Muscle of arm (tissue), 14 donors: Measurements from ENCODE around the gene MRPL36. TPM values are rescaled to one million over a fixed set of nuclear protein-coding genes. Genes with fewer than 3 reads are reported as not detected.
"Not testable (repeated sequence)": the region's sequence is repeated elsewhere in the genome, so short reads cannot be mapped to it uniquely, and the experiment has no call there.

Experiments
- DNase-seq: peaks from one replicate; pipeline ENCODE4 v3.0.0-alpha.2; 2013
- long read RNA-seq, 11 donors: transcript quantifications; one replicate each; lab custom pipeline, GENCODE V29; 2026
- polyA plus RNA-seq, 12 donors: library from polyadenylated mRNA; unstranded; fragments of 120-200 nt; gene quantifications; one replicate each; pipeline ENCODE4 v1.2.1, GENCODE V29; 2013; ENCODE audit not compliant: insufficient read length in 12 of 12

The MRPL36 gene
- polyA plus RNA-seq = 10 to 100 TPM in 11 of 12 donors, not detected in 1; 24.3 to 38.2 (median 30.8) TPM
- long read RNA-seq, donor 1, transcript MRPL36-204 (2 exons, 686 nt) = minor isoform, 8 of 37 reads
- long read RNA-seq, donor 1, transcript MRPL36-202 (2 exons, 610 nt) = major isoform, 16 of 37 reads
- long read RNA-seq, donor 1, partial matches to known transcripts = 13 of 37 reads
- long read RNA-seq, donor 1, other reads (novel, unspliced or antisense) = 0 of 37 reads
- long read RNA-seq, donor 2, transcript MRPL36-204 (2 exons, 686 nt) = major isoform, 16 of 46 reads
- long read RNA-seq, donor 2, transcript MRPL36-202 (2 exons, 610 nt) = minor isoform, 12 of 46 reads
- long read RNA-seq, donor 2, partial matches to known transcripts = 18 of 46 reads
- long read RNA-seq, donor 2, other reads (novel, unspliced or antisense) = 0 of 46 reads
- long read RNA-seq, donor 3, partial matches to known transcripts = 0 of 5 reads
- long read RNA-seq, donor 3, other reads (novel, unspliced or antisense) = 0 of 5 reads
- long read RNA-seq, donor 4, transcript MRPL36-202 (2 exons, 610 nt) = major isoform, 10 of 16 reads
- long read RNA-seq, donor 4, transcript MRPL36-204 (2 exons, 686 nt) = minor isoform, 6 of 16 reads
- long read RNA-seq, donor 4, partial matches to known transcripts = 0 of 16 reads
- long read RNA-seq, donor 4, other reads (novel, unspliced or antisense) = 0 of 16 reads
- long read RNA-seq, donor 5, transcript MRPL36-204 (2 exons, 686 nt) = major isoform, 12 of 556 reads
- long read RNA-seq, donor 5, transcript MRPL36-202 (2 exons, 610 nt) = minor isoform, 7 of 556 reads
- long read RNA-seq, donor 5, partial matches to known transcripts = 527 of 556 reads
- long read RNA-seq, donor 5, other reads (novel, unspliced or antisense) = 10 of 556 reads
- long read RNA-seq, donor 6, transcript MRPL36-202 (2 exons, 610 nt) = major isoform, 5 of 21 reads
- long read RNA-seq, donor 6, partial matches to known transcripts = 13 of 21 reads
- long read RNA-seq, donor 6, other reads (novel, unspliced or antisense) = 0 of 21 reads
- long read RNA-seq, donor 7, transcript MRPL36-202 (2 exons, 610 nt) = major isoform, 14 of 221 reads
- long read RNA-seq, donor 7, transcript MRPL36-204 (2 exons, 686 nt) = minor isoform, 6 of 221 reads
- long read RNA-seq, donor 7, partial matches to known transcripts = 54 of 221 reads
- long read RNA-seq, donor 7, other reads (novel, unspliced or antisense) = 147 of 221 reads
- long read RNA-seq, donor 8, transcript MRPL36-202 (2 exons, 610 nt) = minor isoform, 12 of 26 reads
- long read RNA-seq, donor 8, transcript MRPL36-204 (2 exons, 686 nt) = major isoform, 14 of 26 reads
- long read RNA-seq, donor 8, partial matches to known transcripts = 0 of 26 reads
- long read RNA-seq, donor 8, other reads (novel, unspliced or antisense) = 0 of 26 reads
- long read RNA-seq, donor 9, transcript MRPL36-202 (2 exons, 610 nt) = major isoform, 14 of 258 reads
- long read RNA-seq, donor 9, transcript MRPL36-204 (2 exons, 686 nt) = minor isoform, 10 of 258 reads
- long read RNA-seq, donor 9, partial matches to known transcripts = 21 of 258 reads
- long read RNA-seq, donor 9, other reads (novel, unspliced or antisense) = 213 of 258 reads
- long read RNA-seq, donor 10, transcript MRPL36-204 (2 exons, 686 nt) = minor isoform, 5 of 295 reads
- long read RNA-seq, donor 10, transcript MRPL36-202 (2 exons, 610 nt) = major isoform, 12 of 295 reads
- long read RNA-seq, donor 10, partial matches to known transcripts = 52 of 295 reads
- long read RNA-seq, donor 10, other reads (novel, unspliced or antisense) = 226 of 295 reads
- long read RNA-seq, donor 11, transcript MRPL36-202 (2 exons, 610 nt) = major isoform, 20 of 356 reads
- long read RNA-seq, donor 11, transcript MRPL36-204 (2 exons, 686 nt) = minor isoform, 13 of 356 reads
- long read RNA-seq, donor 11, partial matches to known transcripts = 64 of 356 reads
- long read RNA-seq, donor 11, other reads (novel, unspliced or antisense) = 259 of 356 reads

DNA sequence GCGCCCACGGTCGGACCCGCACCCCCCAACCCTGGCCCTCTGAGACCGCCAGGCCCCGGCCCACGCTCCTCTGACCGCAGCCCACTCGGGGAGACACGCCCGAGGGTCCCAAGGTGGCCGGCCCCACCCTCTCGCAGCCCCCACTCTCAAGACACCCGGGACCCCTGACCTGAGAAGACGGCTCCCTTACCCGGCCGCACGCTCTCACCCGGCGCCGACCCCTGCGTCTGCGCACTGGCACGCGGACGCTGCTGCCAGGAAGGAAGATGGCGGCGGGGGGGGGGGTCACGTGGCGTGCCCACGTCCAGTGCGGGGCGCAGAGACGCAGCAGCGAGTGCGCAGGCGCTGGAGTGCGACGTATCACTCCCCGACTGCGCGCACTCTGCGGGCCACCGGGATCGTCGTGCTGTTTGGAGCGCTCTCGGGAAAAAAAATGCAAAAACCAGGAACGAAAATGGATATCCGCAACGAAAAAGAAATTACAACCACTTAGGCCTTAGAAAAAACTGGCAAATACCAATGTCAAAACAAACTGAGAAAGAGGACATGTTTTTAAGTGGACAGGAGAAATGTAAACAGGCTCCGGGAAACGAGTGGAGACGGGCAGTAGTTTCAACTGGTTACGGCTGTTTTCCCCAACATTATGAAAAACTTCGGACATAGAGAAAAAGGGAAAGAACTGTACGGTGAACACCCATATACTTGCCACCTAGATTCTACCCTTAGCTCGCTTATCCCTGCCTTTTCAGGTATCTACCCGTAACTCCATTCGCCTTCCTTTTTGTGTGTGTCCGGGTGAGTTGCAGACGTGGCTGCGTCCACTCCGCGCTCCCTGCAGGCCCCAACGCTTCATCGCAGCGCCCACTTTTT, at the start of gene MRPL36:
MRPL36 (minus strand) TSS at position 236 of the 870 bp plus-strand sequence. CDS start 902 bp downstream, outside the sequence.
- DNase-seq = peak; percentile 93

DNA sequence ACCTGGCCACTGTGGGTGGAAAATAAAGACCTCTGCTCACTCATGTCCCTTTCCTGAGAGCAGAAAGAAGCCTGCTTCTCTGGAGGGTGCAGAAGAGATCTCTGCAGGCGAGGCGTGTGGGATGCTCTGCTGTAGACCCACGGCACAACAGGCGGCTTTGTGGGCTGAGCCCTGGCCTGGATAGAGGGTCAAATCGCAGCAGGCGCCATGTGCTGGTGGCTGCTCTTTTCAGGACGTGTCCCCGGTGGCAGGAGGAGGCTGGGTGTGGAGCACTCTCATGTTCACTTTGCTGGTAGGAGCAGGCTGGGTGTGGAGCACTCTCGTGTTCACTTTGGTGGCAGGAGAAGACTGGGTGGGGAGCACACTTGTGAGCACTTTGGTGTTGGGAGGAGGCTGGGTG, 48.0 kb upstream of the MRPL36 start:
- DNase-seq = no peak

GRCh38 chr5:1847056-1847455, 47.4 kb upstream of the MRPL36 start:
- DNase-seq = no peak

GRCh38 chr5:1846583-1846982, 46.9 kb upstream of the MRPL36 start:
- no peak for DNase-seq

DNA sequence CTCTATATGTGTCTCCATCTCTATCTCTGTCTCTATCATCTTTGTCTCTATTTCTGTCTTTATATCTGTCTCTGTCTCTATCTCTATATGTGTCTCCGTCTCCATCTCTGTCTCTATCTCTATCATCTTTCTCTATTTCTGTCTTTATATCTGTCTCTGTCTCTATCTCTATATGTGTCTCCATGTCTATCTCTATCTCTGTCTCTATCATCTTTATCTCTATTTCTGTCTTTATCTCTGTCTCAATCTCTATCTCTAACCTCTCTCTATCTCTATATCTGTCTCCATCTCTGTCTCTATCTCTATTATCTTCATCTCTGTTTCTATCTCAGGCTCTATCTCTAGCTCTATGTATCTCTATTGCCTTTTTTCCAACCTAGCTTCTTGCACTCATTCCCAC, 46.1 kb upstream of the MRPL36 start:
- no peak for DNase-seq

GRCh38 chr5:1844708-1845436, 45.2 kb upstream of the MRPL36 start:
- no peak for DNase-seq

GRCh38 chr5:1843761-1844160, 44.1 kb upstream of the MRPL36 start:
- not testable (repeated sequence) for DNase-seq

GRCh38 chr5:1842004-1842819, 42.6 kb upstream of the MRPL36 start:
- no peak for DNase-seq

DNA sequence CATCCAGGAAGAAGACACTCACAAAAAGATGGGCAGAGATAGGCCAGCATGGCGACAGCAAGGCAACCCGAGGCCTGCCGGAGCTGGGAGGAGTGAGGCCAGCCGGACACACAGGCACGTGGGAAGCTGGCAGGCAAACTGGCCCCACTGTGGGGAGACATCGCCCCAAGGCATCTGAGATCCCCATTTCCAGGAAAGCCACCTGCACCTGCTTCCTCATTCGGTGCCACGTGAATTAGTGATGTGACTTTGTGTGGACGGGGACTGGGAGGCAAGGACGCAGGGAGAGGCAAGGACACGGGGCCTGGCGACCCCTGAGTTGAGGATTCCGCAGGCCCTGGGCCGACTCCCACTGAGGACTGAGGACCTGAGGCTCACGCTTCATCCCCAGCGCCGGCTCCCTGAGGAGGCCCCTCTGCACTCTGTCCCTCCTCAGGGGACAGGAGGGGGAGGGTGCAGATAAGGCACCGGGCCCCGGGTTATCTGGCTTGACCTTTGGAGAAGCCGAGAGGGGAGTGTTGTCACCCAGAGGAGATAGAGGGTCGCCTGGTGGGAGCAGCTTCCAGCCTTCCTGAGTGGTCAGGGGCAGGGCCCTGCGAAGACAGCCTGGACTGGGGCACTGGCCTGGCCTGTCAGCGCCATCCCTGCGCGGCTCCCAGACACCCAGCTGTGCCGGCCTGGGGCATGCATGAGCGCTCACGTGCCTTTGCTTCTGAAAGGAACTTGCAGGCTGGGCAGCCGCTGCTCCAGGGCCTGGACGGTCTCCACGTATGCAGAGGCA, 41.3 kb upstream of the MRPL36 start:
- no peak for DNase-seq

DNA sequence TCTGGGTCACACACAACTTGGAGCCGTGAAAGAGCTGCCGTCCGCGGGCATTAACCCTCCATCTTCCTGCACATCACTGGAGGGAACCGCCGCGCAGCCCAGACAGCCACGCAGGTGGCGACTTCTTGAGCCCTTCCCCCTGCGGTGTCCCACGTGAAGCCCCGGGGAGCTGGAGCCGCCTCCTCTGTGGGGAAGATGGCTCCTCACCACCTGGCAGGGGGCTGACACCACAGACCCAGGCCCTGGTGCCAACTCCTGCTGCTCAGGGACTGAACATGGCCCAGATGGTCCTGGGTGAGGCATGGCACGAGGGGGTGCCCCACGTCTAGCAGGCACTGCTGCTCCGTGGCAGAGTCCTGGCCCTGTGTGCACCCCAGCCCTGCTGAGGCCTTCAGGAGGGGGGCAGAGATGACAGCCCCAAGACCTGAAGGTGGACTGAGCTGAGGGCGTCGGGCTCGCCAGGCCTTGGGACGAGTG, 40.5 kb upstream of the MRPL36 start:
- DNase-seq = no peak

DNA sequence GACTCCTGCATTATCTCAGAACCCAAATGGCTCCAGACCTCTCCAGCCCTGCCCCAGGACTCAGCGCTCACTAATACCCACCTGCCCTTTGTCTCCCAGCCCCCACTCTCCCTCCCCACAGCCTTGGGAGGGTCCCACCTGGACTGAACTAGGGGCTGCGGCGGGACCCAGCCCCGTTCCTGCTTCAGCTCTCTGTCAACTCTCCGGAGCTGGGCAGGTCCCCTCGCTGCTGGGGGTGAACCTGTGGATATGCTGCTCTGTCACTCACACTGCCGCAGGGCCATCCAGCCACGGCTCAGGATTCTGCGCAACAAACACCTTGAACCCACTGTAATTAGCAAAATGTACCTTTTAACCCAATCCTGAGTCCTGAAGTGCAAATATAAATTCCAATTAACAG, 38.4 kb upstream of the MRPL36 start:
- DNase-seq = no peak

- DNase-seq = no peak
Measured at GRCh38 chr5:1836891-1837880, 37.5 kb upstream of the MRPL36 start.

GRCh38 chr5:1836176-1836890, 36.7 kb upstream of the MRPL36 start:
- no peak for DNase-seq

GRCh38 chr5:1835431-1835830, 35.8 kb upstream of the MRPL36 start:
- DNase-seq = no peak
